SK-N-SH (cell line): ENCODE data around the gene BMP8A.

Experiments
- CTCF ChIP-seq: fragments of 200-600 bp; sonication (generic); IDR thresholded peaks from 2 replicates; pipeline ENCODE4 v1.6.1; 2017; ENCODE audit warnings: antibody characterized with exemption, mild to moderate bottlenecking, moderate library complexity
- ELF1 ChIP-seq: IDR thresholded peaks from 2 replicates; pipeline ENCODE4 v1.4.0; 2012
- EP300 ChIP-seq, 2 experiments: IDR thresholded peaks; 2 replicates each; pipeline versions ENCODE4 v1.4.0 to v1.6.1; 2012; ENCODE audit warnings: borderline replicate concordance in 1 of 2, low read depth in 1 of 2, low read length in 1 of 2
- EZH2phosphoT487 ChIP-seq: fragments of 200-600 bp; sonication (generic); IDR thresholded peaks from 2 replicates; pipeline ENCODE4 v1.6.1; 2017; ENCODE audit warnings: low read depth, mixed run types, mild to moderate bottlenecking, antibody characterized with exemption, moderate library complexity, borderline replicate concordance
- FOXM1 ChIP-seq: IDR thresholded peaks from 2 replicates; pipeline ENCODE4 v1.4.0; 2012; ENCODE audit warnings: low read depth, mild to moderate bottlenecking
- GABPA ChIP-seq: IDR thresholded peaks from 2 replicates; pipeline ENCODE4 v1.4.0; 2012; ENCODE audit warnings: low read depth, mild to moderate bottlenecking
- GATA2 ChIP-seq: sonication (generic); formaldehyde crosslinking; IDR thresholded peaks from 2 replicates; pipeline ENCODE4 v1.5.0; 2020; ENCODE audit warnings: mild to moderate bottlenecking, missing genetic modification reagents
- JUND ChIP-seq: IDR thresholded peaks from 2 replicates; pipeline ENCODE4 v1.4.0; 2012
- POLR2AphosphoS5 ChIP-seq: IDR thresholded peaks from 2 replicates; pipeline ENCODE4 v1.6.1; 2012; ENCODE audit warnings: low read depth, low read length
- RFX5 ChIP-seq: IDR thresholded peaks from 2 replicates; pipeline ENCODE4 v1.6.1; 2012; ENCODE audit warnings: mild to moderate bottlenecking, improper control_type of control experiment, low read length
- SIN3A ChIP-seq: IDR thresholded peaks from 2 replicates; pipeline ENCODE4 v1.6.1; 2012; ENCODE audit warnings: low read depth, mild to moderate bottlenecking, low read length, moderate library complexity, borderline replicate concordance
- SMC3 ChIP-seq: IDR thresholded peaks from 2 replicates; pipeline ENCODE4 v1.6.1; 2012; ENCODE audit warnings: low read depth, low read length, improper control_type of control experiment
- ZBTB33 ChIP-seq: IDR thresholded peaks from 2 replicates; pipeline ENCODE4 v1.4.0; 2012; ENCODE audit warnings: low read depth, borderline replicate concordance

DNA sequence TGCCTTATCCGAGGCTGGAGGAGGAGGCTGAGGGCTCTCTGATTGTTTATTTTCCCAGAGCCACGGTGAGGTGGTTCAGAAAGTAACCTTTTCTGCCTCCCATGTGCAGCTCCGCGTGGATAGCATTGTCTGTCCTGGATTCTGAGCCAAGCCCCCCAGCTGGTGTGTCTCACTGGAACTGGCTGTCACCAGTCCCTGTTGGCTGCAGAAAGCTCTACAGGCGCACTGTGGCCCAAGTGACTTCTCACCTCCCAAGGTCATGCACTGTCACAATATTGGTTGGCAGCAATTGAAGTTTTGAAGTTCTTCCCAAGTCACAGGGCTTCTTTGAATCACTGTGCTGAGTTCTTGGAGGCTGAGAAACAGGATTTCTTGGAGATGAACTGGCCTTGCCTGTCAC, 8.2 kb downstream of the BMP8A start:
- TF ChIP-seq CTCF: no peak
- no peak for TF ChIP-seq ZBTB33
- no peak for TF ChIP-seq EP300 (IDR thresholded peaks at IDR 0.05; ENCODE audit: borderline replicate concordance in 1 of 2, low read depth in 1 of 2, low read length in 1 of 2)
- TF ChIP-seq SIN3A: no peak
- TF ChIP-seq FOXM1: no peak
- TF ChIP-seq RFX5: no peak
- TF ChIP-seq EZH2phosphoT487: no peak
- no peak for TF ChIP-seq SMC3
- TF ChIP-seq ELF1: no peak
- TF ChIP-seq GATA2 (CRISPR knock-in tag): no peak
- TF ChIP-seq JUND: no peak
- no peak for TF ChIP-seq GABPA
- no peak for TF ChIP-seq POLR2AphosphoS5
